NOMO-1 treated with DMSO at 0.1 percent for 48 hours (cell line): ENCODE results near the gene GRIN3B.

Source experiments
- DNase-seq: peaks from one replicate; lab custom pipeline; 2025; ENCODE audit not compliant: unreplicated experiment; lab: John Stamatoyannopoulos, UW

Gene GRIN3B

GRCh38 chr19:1057176-1057855, 57.1 kb downstream of the GRIN3B start:
- DNase-seq: no peak

GRCh38 chr19:1058112-1058511, 57.9 kb downstream of the GRIN3B start:
- DNase-seq: no peak
